Activated CD8-positive, alpha-beta memory T cell treated with anti-CD3 and anti-CD28 coated beads, Interleukin-2, amount 50 U/mL, for 1 hour (primary cell): ENCODE results near the gene MYO5A.
"Not testable (repeated sequence)": the region's sequence is repeated elsewhere in the genome, so short reads cannot be mapped to it uniquely, and the experiment has no call there.

Source experiments
- DNase-seq: peaks from one replicate; pipeline ENCODE4 v3.0.0-alpha.2; 2020; ENCODE audit errors: extremely low read depth

MYO5A gene

DNA sequence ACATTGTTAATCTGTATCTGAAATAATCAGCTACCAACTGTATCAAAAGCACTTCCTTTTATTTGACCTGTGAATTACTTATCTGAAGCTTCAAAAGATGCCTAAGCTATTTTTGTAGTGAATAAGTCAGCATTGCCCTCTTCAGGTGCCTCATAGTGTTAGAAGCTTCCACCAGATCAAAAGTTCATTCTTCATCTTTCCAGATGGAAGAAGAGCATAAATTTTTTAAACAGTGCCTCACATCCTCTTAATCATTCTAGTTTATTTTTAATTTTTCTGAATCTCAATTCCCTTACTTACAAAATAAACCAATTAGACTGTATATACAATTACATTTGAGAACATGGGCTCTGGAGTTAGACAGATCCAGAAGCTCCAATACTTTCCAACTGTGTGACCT lies 65.0 kb downstream of the MYO5A start:
- DNase-seq = no peak

DNA sequence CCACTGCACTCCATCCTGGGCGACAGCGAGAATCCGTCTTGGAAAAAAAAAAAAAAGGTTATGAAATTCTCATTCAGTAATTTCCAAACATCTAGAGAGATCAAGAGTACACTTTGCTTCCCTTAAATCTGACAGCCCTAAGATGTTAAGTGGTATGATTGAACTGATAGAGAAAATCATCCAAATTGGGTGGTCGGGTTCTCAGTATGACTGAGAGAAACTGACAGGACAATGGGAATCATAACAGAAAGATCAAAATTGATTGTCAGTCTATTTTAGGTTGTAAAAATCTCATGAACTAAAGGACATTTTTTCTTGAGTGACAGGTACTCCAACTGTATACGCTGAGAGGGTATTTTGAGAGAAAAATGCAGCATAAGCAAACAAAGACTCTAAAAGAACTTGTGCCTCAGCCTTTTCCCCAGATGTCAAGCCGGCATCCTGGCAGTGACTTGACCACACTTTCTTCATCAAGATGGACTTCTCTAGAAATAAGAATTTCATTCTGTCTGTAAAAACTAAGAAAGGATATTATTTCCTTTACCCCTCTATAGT lies 65.8 kb downstream of the MYO5A start:
- DNase-seq = no peak

DNA sequence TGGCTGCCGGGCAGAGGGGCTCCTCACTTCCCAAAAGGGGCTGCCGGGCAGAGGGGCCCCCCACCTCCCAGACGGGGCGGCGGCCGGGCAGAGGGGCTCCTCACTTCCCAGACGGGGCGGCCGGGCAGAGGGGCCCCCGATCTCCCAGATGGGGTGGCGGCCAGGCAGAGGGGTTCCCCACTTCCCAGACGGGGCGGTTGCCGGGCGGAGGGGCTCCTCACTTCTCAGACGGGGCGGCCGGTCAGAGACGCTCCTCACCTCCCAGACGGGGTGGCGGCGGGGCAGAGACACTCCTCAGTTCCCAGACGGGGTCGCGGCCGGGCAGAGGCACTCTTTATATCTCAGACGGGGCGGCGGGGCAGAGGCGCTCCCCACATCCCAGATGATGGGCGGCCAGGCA lies 69.0 kb downstream of the MYO5A start:
- not testable (repeated sequence) for DNase-seq

DNA sequence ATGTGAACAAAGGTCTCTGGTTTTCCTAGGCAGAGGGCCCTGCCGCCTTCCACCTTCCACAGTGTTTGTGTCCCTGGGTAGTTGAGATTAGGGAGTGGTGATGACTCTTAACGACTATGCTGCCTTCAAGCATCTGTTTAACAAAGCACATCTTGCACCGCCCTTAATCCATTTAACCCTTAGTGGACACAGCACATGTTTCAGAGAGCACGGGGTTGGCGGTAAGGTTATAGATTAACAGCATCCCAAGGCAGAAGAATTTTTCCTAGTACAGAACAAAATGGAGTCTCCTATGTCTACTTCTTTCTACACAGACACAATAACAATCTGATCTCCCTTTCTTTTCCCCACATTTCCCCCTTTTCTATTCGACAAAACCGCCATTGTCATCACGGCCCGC lies 69.4 kb downstream of the MYO5A start:
- not testable (repeated sequence) for DNase-seq

DNA sequence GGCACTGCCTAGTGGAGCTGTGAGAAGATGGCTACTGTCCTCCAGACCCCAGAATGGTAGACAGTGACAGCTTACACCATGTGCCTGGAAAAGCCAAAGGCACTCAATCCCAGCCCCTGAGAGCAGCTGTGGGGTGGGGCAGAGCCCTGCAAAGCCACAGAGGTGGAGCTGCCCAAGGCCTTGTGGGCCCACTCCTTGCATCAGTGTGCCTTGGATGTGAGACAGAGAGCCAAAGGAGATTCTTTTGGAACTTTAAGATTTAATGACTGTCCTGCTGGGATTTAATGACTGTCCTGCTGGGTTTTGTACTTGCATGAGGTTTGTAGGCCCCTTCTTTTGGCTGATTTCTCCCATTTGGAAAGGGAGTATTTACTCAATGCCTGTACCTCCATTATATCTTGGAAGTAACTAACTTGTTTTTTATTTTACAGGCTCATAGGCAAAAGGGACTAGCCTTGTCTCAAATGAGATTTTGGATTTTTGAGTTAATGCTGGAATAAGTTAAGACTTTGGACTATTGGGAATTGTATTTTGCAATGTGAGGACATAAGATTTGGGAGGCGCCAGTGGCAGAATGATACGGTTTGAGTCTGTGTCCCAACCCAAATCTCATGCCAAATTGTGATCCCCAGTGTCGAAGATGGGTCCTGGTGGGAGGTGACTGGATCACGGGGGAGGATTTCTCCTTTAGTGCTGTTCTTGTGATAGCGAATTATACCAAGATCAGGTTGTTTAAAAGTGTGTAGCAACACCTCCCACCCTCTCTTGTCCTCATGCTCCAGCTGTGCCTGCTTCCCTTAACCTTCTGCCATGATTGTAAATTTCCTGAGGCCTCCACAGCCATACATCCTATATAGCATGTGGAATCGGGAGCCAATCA lies 80.4 kb downstream of the MYO5A start:
- no peak for DNase-seq

DNA sequence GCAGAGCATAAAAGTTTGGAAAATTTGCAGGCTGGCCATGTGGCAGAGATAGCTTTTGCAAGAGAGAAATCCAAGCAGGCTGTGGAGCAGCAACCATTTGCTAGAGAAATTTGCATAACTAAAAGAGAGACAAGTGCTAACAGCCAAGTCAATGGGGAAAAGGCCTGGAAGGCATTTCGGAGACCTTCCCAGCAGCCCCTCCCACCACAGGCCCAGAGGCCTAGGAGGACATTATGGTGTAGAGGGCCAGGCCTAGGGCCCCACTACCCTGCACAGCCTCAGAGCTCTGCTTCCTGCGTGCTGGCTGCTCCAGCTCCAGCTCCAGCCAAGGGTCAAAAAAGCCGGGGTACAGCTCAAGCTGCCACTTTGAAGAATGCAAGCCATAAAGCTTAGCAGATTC lies 82.7 kb downstream of the MYO5A start:
- DNase-seq = no peak

DNA sequence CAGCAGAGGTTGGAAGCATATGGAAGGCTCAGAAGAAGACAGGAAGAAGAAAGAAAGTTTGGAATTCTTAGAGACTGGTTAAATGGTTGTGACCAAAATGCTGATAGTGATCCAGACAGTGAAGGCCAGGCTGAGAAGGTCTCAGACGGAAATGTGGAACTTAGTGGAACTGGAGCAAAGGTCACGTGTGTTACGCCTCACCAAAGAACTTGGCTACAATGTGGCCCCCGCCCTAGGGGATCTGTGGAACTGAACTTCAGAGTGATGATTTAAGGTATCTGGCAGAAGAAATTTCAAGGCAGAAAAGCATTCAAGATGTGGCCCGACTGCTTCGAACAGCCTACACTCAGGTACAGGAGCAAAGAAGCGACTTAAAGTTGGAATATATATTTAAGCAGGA lies 83.1 kb downstream of the MYO5A start:
- DNase-seq = no peak

DNA sequence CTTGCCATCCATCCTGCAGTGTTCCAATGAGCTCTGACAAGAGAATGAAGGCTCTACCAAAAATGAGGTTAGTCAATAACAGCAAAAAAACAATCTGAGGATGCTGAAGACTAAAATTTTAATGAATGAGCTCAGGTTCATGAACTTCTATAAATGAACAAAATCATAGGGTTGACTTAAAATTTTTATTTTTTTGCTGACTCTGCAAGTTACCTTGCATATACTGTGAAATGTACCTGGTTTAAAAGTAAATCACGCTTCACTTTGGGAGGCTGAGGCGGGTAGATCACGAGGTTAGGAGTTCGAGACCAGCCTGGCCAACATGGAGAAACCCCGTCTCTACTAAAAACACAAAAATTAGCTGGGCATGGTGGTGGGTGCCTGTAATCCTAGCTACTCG lies 85.5 kb downstream of the MYO5A start:
- not testable (repeated sequence) for DNase-seq

DNA sequence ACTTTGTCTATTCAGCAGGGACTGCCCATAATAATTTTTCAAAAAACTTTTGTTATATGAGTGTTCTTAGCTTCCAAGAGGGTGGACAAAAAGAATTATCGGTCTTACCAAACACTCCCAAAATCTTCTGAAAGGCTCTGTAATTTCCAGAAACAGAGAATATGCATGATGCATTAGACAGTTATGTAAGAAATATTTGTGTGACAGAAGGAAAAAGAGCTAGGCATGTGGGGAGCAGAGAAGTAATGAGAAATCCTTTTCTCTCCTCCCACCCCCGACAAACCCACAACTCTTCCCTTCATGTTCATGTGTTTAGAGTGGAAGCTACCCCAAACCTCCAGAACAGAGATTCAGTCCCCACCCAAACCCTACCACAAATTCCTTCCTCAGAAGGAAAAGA lies 86.8 kb downstream of the MYO5A start:
- no peak for DNase-seq

DNA sequence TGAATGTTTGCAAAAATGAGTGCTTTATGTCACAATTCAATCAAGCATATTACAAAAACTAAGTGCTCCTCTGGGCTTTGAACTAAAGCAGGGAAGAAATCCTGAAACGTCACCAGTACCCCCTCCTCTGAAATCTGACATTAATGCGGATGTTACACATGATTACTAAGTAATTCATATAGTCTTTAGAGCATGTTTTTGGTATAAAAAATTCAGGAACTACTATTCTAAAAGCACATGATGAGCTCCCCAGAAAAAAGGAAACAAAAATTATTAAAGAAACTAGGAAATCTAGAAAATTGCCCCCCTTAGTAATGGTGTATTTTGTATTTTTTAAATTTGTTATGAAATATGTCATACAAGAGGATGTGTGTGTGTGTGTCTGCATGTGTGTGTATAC lies 87.7 kb downstream of the MYO5A start:
- DNase-seq = no peak

DNA sequence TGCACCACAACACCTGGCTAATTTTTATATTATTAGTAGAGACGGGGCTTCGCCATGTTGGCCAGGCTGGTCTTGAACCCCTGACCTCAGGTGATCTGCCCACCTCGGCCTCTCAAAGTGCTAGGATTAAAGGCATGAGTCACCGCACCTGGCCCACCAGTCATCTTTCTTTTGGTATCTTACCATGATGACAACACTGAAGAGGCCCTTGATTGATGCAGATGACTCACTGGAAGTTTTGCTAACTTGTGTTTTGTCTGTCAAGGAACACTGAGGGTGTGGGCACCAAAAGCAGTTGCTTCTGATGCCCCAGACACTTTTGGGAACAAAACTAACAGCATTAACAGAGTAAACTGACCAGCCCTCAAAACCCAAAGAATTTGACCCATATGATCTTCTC lies 88.3 kb downstream of the MYO5A start:
- no peak for DNase-seq

DNA sequence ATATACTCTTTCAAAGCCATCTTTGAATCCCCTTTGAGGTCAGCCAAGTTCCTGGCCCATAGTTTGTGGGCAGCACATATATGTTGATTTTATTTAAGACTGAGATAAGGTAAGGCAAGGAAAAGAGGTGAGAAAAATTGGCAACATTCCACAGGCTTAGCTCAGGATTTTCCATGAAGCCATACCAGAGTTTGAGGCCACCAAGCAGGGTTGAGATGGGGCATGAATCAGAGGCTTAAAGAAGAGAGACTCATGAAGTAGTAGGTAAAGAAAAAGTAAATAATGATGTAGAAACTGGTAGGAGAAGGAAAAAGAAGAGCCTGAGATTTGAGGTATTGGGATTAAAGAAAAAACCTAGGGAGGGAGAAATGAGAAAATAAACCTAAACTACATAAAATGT lies 89.2 kb downstream of the MYO5A start:
- no peak for DNase-seq

DNA sequence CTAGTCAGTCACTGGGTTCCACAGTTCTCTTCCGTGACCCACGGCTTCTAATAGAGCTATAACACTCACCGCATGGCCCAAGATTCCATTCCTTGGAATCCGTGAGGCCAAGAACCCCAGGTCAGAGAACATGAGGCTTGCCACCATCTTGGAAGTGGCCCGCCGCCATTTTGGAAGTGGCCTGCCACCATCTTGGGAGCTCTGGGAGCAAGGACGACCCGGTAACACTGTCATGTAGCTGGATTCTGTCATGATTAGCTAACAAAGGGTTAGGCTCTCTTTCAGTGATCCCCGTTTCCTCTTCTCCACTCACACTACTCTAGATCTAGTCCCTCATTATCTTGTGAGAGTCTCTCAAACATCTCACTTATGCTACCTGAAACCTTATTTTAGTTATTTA lies 89.6 kb downstream of the MYO5A start:
- not testable (repeated sequence) for DNase-seq

DNA sequence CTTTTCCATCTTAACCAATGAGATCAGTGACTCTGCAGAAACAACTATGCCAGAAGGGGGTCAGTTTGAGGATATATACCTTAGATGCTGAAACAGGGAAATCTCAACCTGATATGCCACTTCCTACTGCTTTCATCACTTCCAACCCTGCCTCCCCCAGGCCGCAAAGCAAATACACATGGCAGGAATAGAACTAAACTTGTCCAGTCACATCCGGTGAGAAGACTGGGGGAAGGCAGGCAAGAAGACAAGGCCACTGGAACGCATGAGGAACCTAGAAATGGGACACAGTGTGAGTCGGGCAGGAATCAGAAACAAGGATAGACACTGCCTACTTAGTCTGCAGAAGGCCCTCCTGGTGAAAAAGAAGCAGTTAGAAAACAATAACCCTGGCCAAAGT lies 90.6 kb downstream of the MYO5A start:
- no peak for DNase-seq

DNA sequence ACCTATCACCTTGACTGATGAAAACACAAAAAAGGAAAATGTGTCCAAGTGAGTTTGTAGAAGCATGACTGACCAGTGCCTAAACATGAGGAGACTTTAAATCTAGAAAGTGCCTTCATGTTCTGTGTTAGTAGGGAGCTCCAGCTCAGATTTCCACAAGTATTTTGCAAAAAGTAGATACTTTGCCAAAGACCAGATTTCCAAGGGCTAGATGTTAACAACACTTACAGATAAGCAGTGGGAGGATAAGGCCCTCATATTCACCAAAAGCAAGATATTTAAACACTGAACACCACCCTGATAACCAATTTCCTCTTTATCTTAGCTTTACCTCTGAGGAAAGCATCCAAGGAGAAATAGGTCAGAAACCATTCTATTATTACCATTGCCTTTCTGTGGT lies 91.0 kb downstream of the MYO5A start:
- DNase-seq = no peak

DNA sequence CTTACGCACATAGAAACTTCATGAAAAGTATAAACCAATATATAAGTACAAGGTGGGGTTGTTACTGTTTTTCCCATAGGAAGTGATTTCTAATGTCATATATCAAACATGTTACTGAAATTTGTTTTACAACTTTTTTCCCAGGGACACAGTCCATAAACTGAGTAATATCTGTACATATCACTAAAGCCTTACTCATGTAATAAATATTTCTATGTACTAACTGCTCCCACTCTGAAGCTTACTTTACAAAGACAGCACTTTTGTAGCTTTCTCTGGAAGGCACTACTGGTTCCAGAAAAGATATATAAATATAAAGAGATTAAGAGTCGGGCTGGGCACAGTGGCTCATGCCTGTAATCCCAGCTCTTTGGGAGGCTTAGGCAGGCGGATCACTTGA lies 91.7 kb downstream of the MYO5A start:
- no peak for DNase-seq

DNA sequence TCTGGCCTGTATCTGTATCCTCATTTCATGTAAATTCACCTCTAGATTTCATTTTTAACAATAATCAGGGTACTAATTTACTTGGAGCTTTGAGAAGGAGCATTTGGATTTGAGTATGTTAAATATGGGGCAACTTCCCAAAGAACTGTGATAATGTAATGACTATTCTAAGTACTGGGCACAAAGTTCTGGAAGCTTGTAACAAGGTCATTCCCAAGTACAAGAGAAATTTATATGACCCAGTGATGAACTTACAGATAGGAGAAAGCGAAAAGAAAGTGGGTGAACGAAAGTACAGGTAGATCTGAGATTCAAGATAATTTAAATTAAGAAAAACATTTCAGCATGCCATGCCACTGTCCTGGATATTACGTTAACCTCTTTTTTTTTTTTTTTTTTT lies 93.8 kb downstream of the MYO5A start:
- no peak for DNase-seq

DNA sequence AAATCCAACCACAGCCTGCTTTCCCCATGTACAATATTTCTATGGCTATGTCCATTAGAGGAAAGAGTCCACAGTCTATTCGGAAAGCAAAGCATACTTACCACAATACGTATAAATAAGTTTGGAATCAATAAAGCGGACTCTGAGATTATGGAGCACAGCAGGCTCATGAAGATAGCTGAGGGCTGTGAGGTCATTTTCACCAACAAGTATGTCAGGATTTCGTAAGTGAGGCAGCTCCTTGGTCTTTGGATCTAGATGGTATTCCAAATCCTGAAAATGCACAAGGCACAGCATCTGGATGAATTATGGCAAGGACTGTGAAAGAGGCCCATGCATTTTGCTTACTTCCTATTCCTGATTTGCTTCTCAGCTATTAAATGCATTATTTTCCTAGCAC lies 100.4 kb downstream of the MYO5A start:
- DNase-seq = no peak

DNA sequence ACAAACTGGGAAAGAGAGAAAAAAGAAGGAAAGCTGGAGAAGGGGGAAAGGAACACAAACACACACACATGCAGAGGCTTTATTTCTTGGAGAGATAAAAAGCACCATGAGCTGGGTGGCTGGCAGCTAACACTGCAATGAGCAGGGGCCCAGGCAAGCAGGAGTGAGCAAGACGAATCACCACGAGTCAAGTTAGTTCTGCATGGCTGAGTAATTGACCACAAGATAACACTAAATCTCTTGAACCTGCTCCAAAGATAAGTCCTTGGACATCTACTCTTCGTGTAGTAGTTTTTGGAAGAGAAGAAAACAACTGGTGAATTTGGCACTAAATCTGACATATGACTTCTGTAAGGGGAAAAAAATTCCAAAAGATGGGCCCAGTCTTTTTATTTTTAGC lies 100.9 kb downstream of the MYO5A start:
- DNase-seq = no peak

DNA sequence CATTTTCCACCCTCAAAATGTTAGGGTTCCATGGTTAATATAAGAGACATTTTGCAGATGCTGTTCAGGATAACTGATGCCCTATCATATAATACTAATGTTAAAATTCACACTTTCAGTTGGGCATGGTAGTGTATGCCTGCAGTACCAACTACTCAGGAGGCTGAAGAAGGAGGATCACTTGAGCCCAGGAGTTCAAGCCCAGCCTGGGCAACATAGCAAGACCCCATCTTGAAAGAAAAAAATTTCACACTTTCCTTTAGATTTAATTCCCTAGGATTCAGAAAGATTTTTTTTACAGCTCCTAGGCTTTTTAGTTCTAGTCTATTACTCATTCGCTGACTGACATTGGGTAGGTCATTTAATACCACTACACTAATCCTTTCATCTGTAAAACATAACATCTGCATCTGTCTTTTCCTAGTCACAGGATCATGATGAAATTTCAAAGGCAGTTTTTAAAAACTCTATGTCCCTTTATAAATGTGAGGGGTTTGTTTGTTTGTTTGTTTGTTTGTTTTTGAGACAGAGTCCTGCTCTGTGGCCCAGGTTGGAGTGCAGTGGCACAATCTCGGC lies 103.7 kb downstream of the MYO5A start:
- no peak for DNase-seq

DNA sequence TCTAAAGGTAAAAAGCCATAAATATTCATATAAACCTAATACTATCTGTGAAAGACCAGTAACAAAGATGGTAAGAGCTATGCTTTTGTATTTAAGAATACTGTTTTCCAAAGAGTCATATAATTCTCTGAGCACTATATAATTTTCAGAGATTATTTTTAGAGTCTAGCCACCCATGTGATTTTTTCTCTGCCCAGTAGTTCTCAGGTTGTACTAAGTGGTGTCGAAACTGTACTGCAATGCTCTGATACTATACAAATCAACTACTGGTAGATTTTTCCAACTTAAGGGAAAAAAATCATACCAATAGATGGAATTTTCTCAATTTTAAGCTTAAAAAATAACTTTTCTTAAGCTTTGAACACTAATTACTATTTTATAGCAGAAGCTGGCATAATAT lies 104.8 kb downstream of the MYO5A start:
- no peak for DNase-seq

DNA sequence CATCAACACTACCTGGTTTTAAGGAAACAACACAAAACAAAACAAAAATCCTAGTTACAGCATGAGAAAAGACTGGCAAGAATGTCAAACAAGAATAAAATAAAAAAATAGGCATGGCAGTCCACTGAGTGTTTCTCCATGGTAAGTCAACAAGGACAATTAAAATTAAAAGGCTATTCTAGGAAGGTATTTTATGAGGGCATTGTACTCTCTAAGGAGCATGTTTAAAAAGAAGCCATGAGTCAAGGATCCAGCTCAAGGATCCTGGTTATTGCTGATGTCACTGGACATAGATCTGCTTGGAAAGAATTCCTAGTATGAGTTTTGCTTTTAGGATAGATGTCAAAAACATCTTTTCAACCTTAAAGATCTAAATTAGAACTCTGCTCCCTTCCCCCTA lies 106.7 kb downstream of the MYO5A start:
- no peak for DNase-seq

DNA sequence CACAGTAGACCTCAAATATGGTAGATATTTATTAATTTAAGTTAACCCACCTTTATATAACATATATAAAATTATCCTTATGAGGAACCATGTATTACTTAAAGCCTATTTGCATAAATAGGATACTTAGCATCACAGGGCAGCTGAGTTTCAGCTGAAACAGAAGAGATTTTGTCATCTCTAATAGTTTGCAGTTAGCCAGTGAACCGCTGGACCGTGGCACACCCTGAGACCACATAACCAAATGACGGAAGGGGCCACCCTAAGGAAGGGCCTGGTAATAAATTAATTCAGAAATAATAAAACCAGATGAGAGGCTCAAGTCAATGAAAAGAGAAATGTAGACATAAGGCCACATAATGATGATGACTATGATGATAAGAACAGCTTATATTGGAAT lies 107.7 kb downstream of the MYO5A start:
- no peak for DNase-seq
